Small intestine (tissue), 7 donors: ENCODE data around the gene CLEC12A. TPM values are rescaled to one million over a fixed set of nuclear protein-coding genes. Genes with fewer than 3 reads are reported as not detected.

ENCODE experiments used
- DNase-seq, 2 donors: peaks; one replicate each; pipeline versions ENCODE4 v3.0.0 to v3.0.0-alpha.2; 2013
- FAIRE-seq: peaks from 2 replicates; lab custom pipeline; 2012; peaks lifted over from hg19 to GRCh38; lab: Jason Lieb, UNC
- H3K27ac ChIP-seq, 3 donors: one replicate each; pipeline ENCODE4 v1.5.1; 2013; ENCODE audit warnings: low read length in 2 of 3, mild to moderate bottlenecking in 2 of 3, control low read depth in 1 of 3, inconsistent platforms in 1 of 3, low read depth in 1 of 3, moderate library complexity in 1 of 3
- H3K27me3 ChIP-seq, 3 donors: one replicate each; pipeline ENCODE4 v1.6.1; 2013; ENCODE audit warnings: low read length in 3 of 3, inconsistent platforms in 1 of 3; ENCODE audit not compliant: control insufficient read depth in 3 of 3, insufficient read depth in 3 of 3
- H3K36me3 ChIP-seq, 3 donors: one replicate each; pipeline ENCODE4 v1.6.1; 2013; ENCODE audit warnings: low read length in 3 of 3, inconsistent platforms in 1 of 3, low read depth in 1 of 3, mild to moderate bottlenecking in 1 of 3, moderate library complexity in 1 of 3; ENCODE audit not compliant: control insufficient read depth in 3 of 3, insufficient read depth in 2 of 3
- H3K4me1 ChIP-seq, 3 donors: one replicate each; pipeline ENCODE4 v1.6.1; 2013; ENCODE audit warnings: low read length in 2 of 3, inconsistent platforms in 1 of 3, low read depth in 1 of 3, mild to moderate bottlenecking in 1 of 3, moderate library complexity in 1 of 3; ENCODE audit not compliant: control insufficient read depth in 3 of 3, insufficient read depth in 2 of 3
- H3K4me3 ChIP-seq, 3 donors: one replicate each; pipeline ENCODE4 v1.5.1; 2013; ENCODE audit warnings: low read length in 3 of 3, control low read depth in 1 of 3, inconsistent platforms in 1 of 3, low read depth in 1 of 3, mild to moderate bottlenecking in 1 of 3, moderate library complexity in 1 of 3
- H3K9me3 ChIP-seq, 2 donors: one replicate each; pipeline ENCODE4 v1.6.1; 2013; ENCODE audit warnings: low read depth in 1 of 2, low read length in 1 of 2; ENCODE audit not compliant: control insufficient read depth in 2 of 2, insufficient read depth in 1 of 2
- WGBS, 3 donors: extraction: QIAGEN DNeasy Blood & Tissue Kit; methylation state at CpG; one replicate each; pipeline ENCODE4 v1.1.7; 2013; 5-methylcytosine and 5-hydroxymethylcytosine counted together
- polyA plus RNA-seq, 4 donors: library from polyadenylated mRNA; stranded (reverse) in 3 of 4; unstranded in 1 of 4; fragments of 200-250 nt in 3 of 4; fragments of 120-200 nt in 1 of 4; gene quantifications; one replicate each; pipeline versions ENCODE4 v1.2.1 to v1.2.3, GENCODE V29; 2013
- donor health status: healthy with polysubstance abuse.
- donor health status: control.
- donor health status: control.
- donor health status: Bipolar disorder and iron deficiency.
- donor health status: healthy.

Gene CLEC12A
- polyA plus RNA-seq, 4 donors = 1.3 to 1.5 TPM; not detected in 2

- Histone ChIP-seq H3K9me3 (no peaks in the 10 kb centered on the region), H3K27ac (peak within 1 kb of the TSS in 1 of 3 donors; percentile 37), H3K36me3 (no peaks in the 10 kb centered on the region), H3K27me3 (no peaks in the 10 kb centered on the region), H3K4me3 (no peak within 1 kb of the TSS), H3K4me1 (no peaks in the 10 kb centered on the region)
- WGBS, 3 donors = 94 to 96% (median 95%) methylated on average over 14 of the region's 14 CpGs
- FAIRE-seq (no peak), DNase-seq (no peak)
Observed at GRCh38 chr12:10030446-10030845, 59.2 kb downstream of the CLEC12A start, which contains the start of gene CLEC9A. Gene CLEC9A, plus strand, starts transcription at chr12:10030682. Its CDS starts 22,006 bp downstream, at chr12:10052688.

DNA sequence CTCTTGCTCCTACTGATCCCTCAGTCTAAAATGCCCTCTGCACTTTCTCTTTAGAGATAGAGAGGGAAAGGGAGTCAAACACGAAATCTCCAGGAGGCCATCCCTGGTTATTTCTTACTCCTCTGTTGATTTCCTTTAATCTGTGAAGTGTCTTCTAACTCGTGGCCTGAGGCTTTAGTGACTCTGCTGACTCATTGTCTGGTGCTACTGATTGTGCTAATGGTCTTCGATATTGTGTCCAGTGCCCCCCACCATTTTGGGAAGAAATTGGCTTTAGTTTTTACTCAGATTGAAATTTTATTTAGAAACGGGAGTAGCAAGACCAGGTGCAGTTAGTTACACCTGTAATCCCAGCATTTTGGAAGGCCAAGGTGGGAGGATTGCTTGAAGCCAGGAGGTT lies 60.1 kb downstream of the CLEC12A start:
- Histone ChIP-seq H3K36me3 (no peaks in the 10 kb centered on the region), H3K4me3 (no peak overlapping the region), H3K27ac (peak overlapping the region in 1 of 3 donors; percentile 37), H3K9me3 (no peaks in the 10 kb centered on the region), H3K27me3 (no peaks in the 10 kb centered on the region), H3K4me1 (no peaks in the 10 kb centered on the region)
- DNase-seq (no peak), FAIRE-seq (no peak)
- 59 to 65% (median 65%) methylated on average over 4 of the region's 4 CpGs for WGBS, 3 donors

DNA sequence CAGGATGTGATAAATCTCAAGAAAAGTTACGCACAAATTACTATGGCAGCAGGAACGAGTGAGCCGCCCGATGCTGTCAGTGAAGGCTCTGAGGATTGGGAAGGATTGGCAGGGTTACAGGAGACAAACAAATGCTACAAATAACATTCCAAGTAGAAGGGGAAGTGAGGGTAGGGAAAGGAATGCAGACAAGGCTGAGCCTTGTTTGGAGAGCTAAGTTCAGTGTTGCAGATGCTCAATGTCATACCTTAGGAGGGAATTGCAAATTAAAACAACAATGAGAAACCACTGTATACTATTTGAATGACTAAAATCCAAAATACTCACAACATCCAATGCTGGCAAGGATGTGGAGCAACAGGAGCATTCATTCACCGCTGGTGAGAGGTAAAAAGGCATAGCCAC lies 60.6 kb downstream of the CLEC12A start:
- WGBS, 3 donors = 60 to 84% (median 83%) methylated on average over 5 of the region's 5 CpGs
- H3K9me3 ChIP-seq = no peaks in the 10 kb centered on the region
- FAIRE-seq = no peak
- no peak overlapping the region for H3K27ac ChIP-seq
- H3K4me3 ChIP-seq = no peak overlapping the region
- DNase-seq = no peak
- no peaks in the 10 kb centered on the region for H3K27me3 ChIP-seq
- no peaks in the 10 kb centered on the region for H3K4me1 ChIP-seq
- no peaks in the 10 kb centered on the region for H3K36me3 ChIP-seq

DNA sequence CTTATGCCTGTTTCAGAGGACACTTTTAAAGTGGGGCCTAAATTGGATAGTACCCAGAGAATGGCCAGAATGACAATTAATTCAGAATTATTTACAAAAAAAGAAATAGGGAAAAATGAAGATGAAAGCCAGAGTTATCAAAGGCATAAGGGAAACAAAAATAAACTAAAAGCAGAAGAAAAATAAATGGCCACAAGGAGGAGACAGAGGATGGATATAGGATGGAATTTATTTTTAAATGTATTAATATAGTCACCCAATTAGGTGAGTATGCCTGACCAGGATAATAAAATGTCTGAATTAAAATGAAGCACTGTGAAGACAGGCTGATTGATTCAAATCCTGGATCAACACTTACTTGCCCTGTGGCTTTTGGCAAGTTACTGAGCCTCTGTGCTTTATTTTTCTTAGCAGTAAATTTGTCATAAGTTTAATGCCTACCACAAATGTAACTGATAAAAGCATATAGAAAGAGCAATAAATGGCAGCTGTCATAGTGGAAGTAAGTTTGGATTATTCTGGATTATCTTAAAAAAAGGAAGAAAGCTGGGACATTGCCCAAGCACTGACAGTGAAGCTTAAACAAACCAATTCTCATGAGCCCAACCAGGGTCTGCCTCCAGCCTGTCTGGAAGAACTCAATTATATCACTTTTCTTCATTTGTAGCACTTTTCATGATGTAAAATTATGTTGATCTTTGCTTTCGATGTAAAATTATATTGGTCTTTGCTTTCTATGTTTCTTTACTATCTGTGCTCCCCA lies 62.8 kb downstream of the CLEC12A start:
- DNase-seq (peak in 1 of 2 donors; percentile 5), FAIRE-seq (peak; percentile 19)
- WGBS, 3 donors = 63 to 75% (median 72%) methylated on average over 1 of the region's 1 CpG
- Histone ChIP-seq H3K27me3 (no peaks in the 10 kb centered on the region), H3K36me3 (no peaks in the 10 kb centered on the region), H3K4me1 (no peaks in the 10 kb centered on the region), H3K9me3 (no peaks in the 10 kb centered on the region), H3K27ac (no peak overlapping the region), H3K4me3 (no peak overlapping the region)

Other genes starting within 250 kb of the CLEC12A start
- gene CLECL1, start 238.3 kb upstream of the CLEC12A start, polyA plus RNA-seq = 1 to 10 TPM in 1 of 4 donors, under 1 TPM in 2, not detected in 1; 0.58 to 2.4 (median 0.92) TPM
- 1 to 10 TPM; 1.8 to 7.1 (median 5.1) TPM for gene CD69, start 210.5 kb upstream of the CLEC12A start, polyA plus RNA-seq
- gene KLRF1, start 143.9 kb upstream of the CLEC12A start, polyA plus RNA-seq = under 1 TPM in 2 of 4 donors, not detected in 2; 0.24 to 0.47 TPM
- gene CLEC2B, start 102.1 kb upstream of the CLEC12A start, polyA plus RNA-seq = 1 to 10 TPM in 3 of 4 donors, under 1 TPM in 1; 0.45 to 7.4 (median 4.9) TPM
- under 1 TPM in 1 of 4 donors, not detected in 3; 0.75 TPM for gene KLRF2, start 89.9 kb upstream of the CLEC12A start, polyA plus RNA-seq
- gene CLEC2A, start 39.0 kb upstream of the CLEC12A start, polyA plus RNA-seq = not detected
- gene CLEC1B, start 27.7 kb downstream of the CLEC12A start, polyA plus RNA-seq = under 1 TPM in 1 of 4 donors, not detected in 3; 0.09 TPM
- under 1 TPM in 2 of 4 donors, not detected in 2; 0.09 to 0.27 TPM for gene CLEC12B, start 39.2 kb downstream of the CLEC12A start, polyA plus RNA-seq
- gene CLEC9A, start 59.3 kb downstream of the CLEC12A start, polyA plus RNA-seq = 1 to 10 TPM in 1 of 4 donors, under 1 TPM in 1, not detected in 2; 0.12 to 1.6 TPM
- 1 to 10 TPM in 2 of 4 donors, not detected in 2; 1.6 to 4.9 TPM for gene CLEC1A, start 127.6 kb downstream of the CLEC12A start, polyA plus RNA-seq
- 1 to 10 TPM in 3 of 4 donors, under 1 TPM in 1; 0.45 to 7.2 (median 5.2) TPM for gene CLEC7A, start 158.8 kb downstream of the CLEC12A start, polyA plus RNA-seq
- under 1 TPM in 3 of 4 donors, not detected in 1; 0.18 to 0.55 (median 0.27) TPM for gene OLR1, start 200.7 kb downstream of the CLEC12A start, polyA plus RNA-seq
- gene TMEM52B, start 207.6 kb downstream of the CLEC12A start, polyA plus RNA-seq = under 1 TPM in 2 of 4 donors, not detected in 2; 0.10 to 0.25 TPM
- 10 to 100 TPM; 38.9 to 59.4 (median 56.3) TPM for gene GABARAPL1, start 241.5 kb downstream of the CLEC12A start, polyA plus RNA-seq